Endometrial microvascular endothelial cells (primary cell): Measurements from ENCODE around the gene MLLT1. TPM values are rescaled to one million over a fixed set of nuclear protein-coding genes. Genes with fewer than 3 reads are reported as not detected.

Experiments
- in situ Hi-C: cut with HindIII; loops from 2 replicates; pipeline ENCODE4 v1.10.0; 2017; ENCODE audit warnings: low sequenced_read_pairs, low pct_unique_long_range_greater_than_20kb; ENCODE audit errors: inconsistent ontology term
- total RNA-seq: library from RNA; depleted of rRNA; stranded (reverse); fragments of >200 nt; gene quantifications from one replicate; pipeline ENCODE4 v1.2.3, GENCODE V29; 2015; ENCODE audit errors: inconsistent ontology term

MLLT1 gene
- total RNA-seq, 1 donor from 2014 or later: 17.2 TPM

- in situ Hi-C loops: no loop called here
These were observed 74.7 kb downstream of the MLLT1 start for GRCh38 chr19:6204866-6205723.

GRCh38 chr19:6204212-6204611, 75.6 kb downstream of the MLLT1 start:
- in situ Hi-C loops: no loop called here

DNA sequence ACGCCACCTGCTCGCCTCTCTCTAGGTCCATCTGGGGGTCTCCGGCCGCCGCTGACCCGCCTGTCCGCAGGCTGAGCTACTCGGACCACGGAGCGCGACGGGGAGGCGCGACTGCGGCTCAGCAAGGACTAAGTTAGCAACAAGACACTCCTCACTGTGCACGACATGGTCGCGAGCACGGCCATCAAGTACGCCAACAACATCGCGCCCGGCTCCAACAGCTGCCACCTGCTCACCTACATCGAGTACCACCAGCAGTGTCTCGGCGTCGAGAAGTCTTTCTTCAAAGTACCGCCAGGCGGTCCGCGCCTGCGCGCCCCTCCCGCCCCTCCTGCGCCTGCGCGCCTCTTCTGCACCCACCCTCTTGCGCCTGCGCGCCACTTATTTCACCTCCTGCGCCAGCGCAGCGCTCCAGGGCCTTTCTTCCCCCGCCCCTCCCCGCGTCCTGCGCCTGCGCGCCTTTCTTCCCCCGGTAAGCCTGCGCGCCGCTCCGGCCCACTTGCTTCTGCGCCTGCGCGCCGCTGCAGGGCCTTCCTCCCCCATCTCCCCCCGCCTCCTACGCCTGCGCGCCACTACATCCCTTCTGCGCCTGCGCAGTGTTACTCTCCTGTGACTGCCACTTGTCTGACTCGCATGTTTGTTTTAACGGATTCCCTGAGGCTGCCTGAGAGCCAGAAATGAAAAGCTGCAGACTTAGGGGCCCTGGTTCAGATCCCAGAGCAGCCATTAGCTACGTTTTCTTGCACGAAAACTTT, 80.4 kb downstream of the MLLT1 start:
- in situ Hi-C loops: no loop called here

DNA sequence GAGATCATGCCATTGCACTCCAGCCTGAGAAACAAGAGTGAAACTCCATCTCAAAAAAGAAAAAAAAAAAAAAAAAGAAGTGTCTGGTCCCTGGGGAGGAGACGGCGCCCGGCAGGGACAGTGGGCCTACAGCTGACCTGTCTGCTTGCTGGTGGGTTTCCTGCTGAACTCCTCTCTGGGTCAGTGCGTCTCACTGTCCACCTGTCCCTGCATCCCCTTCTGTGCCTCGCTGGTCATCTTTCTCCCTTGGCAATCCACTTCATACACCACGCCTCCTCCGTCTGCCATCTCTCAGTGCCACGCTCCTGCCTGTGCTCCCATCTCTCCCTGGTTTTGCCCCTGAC, 80.9 kb downstream of the MLLT1 start:
- in situ Hi-C loops: no loop called here

GRCh38 chr19:6196361-6196760, 83.4 kb downstream of the MLLT1 start:
- in situ Hi-C loops: no loop called here

GRCh38 chr19:6188811-6189210, 91.0 kb downstream of the MLLT1 start:
- in situ Hi-C loops: no loop called here

GRCh38 chr19:6187374-6187773, 92.4 kb downstream of the MLLT1 start:
- in situ Hi-C loops: no loop called here

GRCh38 chr19:6185835-6186834, 93.6 kb downstream of the MLLT1 start:
- in situ Hi-C loops: no loop called here

DNA sequence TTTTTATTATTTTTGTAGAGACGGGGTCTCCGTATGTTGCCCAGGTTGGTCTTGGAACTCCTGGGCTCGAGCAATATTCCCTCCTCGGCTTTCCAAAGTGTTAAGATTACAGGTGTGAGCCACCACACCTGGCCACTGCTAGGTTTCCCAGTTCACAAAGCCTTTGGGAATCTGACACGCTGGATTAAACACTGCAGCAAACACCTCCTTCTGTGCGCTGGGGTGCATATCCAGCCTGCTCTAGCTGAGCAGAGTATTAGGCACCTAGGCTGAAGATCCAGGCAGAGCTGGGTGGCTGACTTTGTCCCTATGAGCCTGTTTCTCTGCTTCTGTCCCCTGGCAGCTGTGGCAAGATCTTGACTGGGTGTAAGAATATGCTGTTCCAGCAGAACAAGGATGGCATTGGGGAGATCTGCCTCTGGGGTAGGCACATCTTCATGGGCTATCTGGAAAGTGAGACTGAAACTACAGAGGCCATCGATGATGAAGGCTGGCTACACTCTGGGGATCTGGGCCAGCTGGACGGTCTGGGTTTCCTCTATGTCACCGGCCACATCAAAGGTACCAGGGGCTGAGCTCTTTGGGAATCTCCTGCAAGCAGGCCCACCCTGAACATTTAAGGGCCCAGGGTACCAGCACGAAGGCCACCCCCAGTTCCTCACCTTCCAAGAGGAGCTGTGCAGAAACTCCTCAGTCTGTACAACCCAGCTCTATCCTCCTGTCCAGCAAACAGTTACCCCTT, 94.5 kb downstream of the MLLT1 start:
- in situ Hi-C loops: no loop called here

- in situ Hi-C loops: no loop called here
These were observed 98.7 kb downstream of the MLLT1 start for GRCh38 chr19:6181119-6181518.

DNA sequence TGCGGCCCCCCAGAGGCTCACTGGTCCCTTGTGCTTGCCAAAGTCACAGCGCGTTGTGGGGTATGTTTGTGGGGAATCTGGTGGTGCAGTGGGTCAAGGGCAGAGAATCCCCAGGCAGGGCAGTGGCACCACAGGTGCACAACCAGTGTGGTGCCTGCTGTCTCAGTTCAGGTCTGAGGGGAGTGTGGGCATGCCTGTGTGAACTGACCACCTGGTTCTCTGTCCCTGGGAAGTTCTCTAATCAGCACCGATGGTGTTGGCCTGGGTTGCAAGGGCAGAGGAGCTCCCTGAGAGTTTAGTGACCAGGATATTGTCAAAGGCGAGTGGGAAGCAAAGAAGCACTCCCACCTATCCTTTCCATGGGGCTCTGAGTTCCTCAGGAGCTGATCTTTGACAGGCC, 106.6 kb downstream of the MLLT1 start:
- in situ Hi-C loops: no loop called here

DNA sequence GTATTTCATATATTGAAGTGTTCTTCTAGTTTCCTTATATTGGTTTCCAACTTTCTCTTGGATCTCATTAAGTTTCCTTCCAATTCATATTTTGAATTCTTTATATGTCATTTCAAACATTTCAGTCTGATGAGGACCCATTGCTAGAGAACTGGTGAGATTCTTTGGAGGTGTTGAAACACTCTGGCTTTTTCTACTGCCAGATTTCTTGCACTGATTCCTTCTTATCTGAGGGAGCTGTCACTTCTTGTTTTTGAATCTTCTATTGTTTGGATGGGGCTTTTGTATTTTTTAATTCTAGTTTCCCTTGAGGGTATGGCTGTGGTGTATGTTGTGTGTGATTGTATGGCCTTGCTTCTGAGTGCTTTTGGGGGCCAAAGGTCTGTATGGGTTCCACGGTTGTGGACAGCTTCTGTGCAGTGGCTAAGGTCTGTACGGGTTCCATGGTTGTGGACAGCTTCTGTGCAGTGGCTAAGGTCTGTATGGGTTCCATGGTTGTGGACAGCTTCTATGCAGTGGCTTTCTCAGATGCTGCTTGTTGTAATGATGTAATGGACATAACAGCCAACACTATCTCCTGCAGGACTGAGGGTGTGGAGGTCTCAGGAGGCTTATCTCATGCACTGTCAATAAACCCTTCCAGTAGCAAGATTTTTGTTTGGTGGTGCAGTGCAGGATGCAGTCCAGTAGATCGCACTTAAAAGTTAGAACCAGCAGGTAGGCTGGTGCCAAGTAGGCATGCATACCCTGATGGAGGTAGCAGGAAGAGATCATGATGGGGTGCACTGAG, 107.5 kb downstream of the MLLT1 start:
- in situ Hi-C loops: no loop called here

GRCh38 chr19:6167115-6167514, 112.7 kb downstream of the MLLT1 start:
- in situ Hi-C loops: no loop called here

DNA sequence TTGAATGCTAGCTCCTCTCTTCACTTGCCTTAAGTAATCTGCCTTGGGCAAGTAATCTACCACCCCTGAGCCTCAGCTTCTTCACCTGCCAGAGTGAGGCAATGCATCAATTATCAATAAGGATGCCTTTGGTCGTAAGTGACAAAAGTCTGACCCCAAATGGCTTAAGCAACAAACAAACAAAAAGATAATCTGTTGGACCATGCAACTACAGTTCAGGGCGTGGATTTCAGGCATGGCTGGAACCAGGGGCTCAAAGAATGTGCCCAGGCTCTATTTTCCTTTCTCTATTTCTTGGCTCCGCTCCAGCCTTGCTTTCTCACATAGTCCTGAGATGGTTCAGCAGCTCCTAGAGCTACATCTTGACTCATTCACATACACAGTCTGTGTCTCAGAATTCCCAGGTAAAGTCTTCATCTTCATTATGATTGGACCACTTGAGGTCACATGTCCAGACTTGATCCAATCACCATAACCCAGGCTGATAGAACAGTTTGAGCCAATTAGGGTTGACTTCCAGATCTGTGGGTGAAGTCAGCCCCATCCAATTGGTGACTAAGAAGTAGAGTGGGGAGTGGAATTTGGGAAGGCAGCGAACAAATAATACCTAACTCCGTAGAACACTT, 114.8 kb downstream of the MLLT1 start:
- in situ Hi-C loops: no loop called here

DNA sequence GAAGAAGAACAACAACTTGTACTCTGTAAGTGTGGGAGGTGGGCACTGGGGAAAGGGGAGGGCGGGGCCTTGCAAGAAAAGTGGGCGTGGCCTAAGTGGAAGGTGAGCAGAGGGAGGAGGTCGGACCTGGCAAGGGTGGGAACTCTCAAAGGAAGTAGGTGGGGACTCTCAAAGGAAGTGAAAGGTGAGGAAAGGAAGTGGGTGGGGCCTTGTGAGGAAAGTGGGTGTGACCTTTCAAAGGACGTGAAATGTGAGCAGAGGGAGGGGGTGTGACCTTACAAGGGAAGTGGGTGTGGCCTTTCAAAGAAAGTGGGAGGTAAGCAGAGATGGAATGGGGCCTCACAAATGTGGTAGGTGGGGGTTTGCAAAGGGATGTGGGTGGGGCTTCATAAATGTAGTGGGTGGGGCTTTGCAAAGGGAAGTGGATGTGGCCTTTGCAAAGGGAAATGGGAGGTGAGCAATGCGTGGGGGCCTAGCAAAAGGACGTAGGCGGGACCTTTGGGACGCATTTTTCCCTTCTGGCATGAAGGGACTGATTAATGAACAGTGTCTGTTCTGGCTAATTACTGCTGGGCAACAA, 118.4 kb downstream of the MLLT1 start:
- in situ Hi-C loops: no loop called here
